ENCODE data around the gene ZNF841.
"Not testable (repeated sequence)": the region's sequence is repeated elsewhere in the genome, so short reads cannot be mapped to it uniquely, and the experiment has no call there.

The ZNF841 gene

DNA sequence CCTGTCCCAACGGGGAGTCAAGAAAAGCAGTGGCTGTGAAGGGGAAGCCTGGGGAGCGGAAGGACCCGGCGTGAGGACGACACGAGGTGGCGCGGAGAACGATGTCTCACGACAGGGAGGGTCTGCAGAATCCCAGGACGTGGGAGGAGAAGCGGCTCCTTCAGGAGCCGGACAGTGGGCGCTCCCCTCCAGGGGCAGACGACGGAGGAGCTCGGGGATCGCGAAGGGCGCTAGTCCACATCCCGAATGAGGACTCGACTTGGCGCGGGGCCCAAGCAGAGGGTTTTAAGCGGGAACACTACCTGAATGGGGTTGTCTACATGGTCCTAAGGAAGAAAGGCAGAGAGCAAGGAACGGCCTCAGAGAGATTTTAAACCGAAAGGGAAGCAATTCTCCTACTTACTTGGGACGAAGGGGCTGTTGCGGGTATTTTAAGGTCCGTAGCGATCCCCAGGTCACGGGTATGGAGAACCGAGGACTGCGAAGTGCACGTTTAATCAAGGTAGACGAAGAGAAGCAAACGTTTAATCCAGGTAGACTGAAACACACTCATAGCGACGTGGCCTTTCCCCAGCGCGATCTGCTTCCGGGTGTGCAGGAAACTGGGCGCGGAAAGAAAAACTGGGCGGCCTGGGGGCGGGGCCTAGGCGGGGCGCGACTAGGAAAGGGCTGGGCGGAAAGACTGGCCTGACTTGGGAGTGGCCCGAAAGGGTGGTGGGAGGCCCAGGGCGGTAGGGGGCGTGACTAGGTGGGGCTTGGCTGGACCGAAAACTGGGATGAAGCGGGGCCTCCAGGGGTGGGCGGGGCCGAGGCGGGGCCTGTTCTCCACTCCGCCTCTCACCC is at the start of gene ZNF841:
TSS of gene ZNF841 (minus strand) at position 594 of the 843 bp plus-strand sequence. CDS start 10,964 bp downstream, outside the sequence.
- in situ Hi-C loops (cut with MboI; ENCODE audit: low sequenced_read_pairs) = no loop called here

DNA sequence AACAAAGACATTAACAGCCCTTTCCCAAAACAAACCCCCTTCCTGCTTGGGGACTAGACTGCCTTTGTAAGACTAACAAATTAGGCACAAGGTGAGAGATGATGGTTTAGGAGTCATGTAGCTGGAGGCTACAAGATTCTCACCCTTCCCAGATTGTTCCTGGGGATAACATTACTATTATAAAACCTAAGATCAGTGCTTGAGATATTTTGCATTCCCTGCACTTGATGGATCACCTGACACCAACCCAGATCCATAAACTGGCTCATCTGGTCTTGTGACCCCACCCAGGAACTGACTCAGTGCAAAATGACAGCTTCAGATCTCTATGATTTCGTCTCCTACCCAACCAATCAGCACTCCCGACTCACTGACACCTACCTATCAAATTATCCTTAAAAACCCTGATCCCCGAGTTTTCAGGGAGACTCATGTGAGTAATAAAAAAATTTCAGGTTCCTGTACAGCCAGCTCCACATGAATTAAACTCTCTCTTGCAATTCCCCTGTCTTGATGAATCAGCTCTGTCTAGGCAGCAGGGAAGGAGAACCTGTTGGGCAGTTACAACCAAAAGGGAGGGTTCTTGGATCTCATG is 46.5 kb upstream of the ZNF841 start:
- in situ Hi-C loops (cut with MboI; ENCODE audit: low sequenced_read_pairs) = no loop called here

DNA sequence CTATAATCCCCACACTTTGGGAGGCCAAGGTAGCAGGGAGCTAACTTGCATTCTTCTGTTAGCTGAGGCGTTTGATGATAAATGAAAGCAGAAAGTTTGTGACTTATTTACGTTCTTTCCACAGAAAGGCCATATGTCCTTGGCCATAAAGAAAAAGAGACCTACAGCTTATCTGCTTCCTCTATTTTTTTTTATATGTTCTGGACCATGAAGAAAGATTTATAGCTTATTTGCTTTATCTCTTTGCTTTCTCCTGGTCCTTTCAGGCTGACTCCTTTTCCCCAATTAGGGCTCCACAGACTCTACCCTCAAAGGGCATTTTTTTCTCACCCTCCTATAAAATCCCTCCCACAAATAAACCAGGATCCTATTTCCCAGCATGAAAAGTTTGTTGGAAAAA is 45.6 kb upstream of the ZNF841 start:
- in situ Hi-C loops (cut with MboI; ENCODE audit: low sequenced_read_pairs) = no loop called here

DNA sequence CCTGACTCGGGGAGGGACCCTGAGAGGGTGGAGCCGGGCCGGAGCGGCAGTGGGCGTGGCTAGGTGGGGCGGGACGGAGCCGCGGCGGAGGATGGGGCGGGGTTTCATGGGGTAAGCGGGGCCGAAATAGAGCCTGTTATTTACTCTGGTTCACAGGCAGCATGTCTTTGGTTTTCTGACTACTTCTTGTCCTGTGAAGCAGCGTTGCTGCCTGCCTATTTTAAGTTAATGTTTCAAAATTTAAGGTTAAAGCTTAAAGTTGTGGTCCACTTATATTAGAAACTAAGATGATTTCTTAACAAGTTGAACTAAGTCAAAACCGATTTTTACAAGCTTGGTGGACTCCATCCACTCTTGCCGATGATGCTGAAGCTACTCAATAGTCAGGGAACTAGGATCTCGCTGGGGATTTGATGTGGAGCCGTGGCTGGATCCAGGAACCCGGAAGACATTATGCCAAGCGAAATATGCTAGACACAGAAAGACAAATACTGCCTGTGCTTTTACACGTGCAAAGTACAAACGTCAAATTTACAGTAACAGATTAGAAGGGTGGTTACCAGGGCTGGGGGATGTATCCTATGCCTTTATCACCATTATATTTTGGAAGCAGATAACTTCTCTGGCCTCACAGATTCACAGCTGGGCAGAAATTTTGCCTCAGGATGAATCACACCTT is 44.6 kb upstream of the ZNF841 start:
- in situ Hi-C loops (cut with MboI; ENCODE audit: low sequenced_read_pairs) = no loop called here

DNA sequence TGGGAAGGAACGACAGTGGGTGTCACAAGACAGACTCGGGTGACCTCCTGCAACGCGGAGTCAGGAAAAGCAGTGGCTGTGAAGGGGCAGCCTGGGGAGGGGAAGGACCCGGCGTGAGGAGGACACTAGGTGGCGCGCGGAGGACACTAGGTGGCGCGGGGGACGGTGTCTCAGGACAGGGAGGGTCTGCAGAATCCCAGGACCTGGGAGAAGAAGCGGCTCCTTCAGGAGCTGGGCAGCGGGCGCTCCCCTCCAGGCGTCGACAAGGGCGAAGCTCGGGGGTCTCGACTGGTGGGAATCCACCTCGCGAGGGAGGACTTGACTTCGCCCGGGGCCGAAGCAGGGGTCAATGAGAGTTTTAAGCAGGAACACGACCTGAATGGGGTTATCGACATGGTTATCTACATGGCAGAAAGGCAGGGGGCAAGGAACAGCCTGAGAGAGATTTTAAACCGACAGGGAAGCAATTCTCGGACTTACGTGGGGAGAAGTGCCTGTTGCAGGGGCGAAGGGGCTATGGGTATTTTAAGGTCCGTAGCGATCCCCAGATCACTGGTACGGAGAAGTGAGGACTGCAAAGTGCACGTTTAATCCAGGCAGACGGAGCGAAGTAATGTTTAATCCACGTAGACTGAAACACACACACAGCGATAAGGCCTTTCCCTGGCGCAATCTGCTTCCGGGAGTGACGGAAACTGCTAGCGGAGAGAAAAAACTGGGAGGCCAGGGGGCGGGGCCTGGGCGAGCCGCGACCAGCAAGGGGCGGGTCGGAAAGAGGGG is 43.9 kb upstream of the ZNF841 start, which contains the start of gene ZNF616:
TSS of gene ZNF616 (minus strand) at position 687 of the 780 bp plus-strand sequence. CDS start 9,426 bp downstream, outside the sequence.
- in situ Hi-C loops (cut with MboI; ENCODE audit: low sequenced_read_pairs) = no loop called here

DNA sequence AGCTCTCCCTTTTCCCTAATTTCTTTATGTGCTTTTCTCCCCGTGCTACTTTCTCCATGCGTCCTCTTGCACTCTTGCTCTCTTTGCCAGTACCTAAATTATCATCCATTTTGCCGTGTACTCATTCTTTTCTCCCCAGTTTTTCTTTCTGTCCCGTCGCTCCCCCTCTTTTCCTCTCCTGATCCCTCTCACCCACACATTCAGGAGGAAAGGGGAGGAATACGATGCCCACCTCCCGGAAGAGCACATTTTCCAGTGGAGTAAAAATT is 43.4 kb upstream of the ZNF841 start:
- in situ Hi-C loops (cut with MboI; ENCODE audit: low sequenced_read_pairs) = no loop called here

DNA sequence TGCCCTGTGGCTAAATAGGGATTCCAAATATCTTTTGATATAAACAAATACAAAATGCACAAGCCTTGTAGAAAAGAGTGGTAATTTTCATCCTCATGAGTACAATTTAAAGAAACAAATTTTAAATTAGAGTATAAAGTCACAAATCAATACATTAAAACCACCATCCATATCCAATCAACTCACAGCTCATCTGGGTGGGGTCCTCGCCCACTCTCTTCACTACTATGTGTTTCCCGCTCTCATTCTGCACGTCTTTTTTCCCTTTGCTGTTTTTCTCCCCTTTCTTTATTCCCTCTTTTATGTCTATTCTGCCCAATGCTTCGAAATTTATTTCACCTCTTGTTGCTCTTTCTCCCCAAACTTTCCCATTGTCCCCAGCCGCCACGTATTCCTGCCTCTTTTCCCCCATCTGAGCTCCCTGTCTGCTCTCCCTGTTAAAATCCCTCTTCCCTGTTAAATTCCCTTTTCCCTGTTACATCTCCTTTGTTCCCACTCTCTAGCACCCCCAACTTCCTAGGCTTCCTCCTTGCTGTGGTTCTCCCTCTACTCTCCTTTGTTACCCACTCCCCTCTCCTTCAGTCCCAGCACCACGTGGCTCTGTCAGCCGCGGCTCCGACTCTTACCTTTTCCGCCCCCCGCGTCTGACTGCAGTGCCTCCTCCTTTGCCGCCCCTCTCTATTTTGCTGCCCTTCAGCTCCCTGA is 42.9 kb upstream of the ZNF841 start:
- in situ Hi-C loops (cut with MboI; ENCODE audit: low sequenced_read_pairs) = no loop called here

DNA sequence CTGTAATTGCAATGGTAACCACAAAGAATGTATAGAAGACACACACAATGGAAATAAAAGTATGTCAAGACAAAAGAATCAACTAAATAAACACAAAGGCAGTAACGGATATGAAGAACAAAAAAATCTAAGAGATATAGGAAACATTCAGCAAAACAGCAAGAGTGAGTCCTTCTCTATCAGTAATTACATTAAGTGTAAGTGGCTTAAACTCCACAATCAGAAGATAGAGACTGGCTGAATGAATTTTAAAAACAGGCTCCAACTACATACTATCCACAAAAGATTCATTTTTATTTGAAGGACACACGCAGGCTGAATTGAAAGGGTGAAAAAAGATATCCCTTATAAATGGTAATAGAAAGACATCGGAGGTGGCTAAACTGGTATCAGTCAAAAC is 24.7 kb upstream of the ZNF841 start:
- in situ Hi-C loops (cut with MboI; ENCODE audit: low sequenced_read_pairs) = no loop called here

DNA sequence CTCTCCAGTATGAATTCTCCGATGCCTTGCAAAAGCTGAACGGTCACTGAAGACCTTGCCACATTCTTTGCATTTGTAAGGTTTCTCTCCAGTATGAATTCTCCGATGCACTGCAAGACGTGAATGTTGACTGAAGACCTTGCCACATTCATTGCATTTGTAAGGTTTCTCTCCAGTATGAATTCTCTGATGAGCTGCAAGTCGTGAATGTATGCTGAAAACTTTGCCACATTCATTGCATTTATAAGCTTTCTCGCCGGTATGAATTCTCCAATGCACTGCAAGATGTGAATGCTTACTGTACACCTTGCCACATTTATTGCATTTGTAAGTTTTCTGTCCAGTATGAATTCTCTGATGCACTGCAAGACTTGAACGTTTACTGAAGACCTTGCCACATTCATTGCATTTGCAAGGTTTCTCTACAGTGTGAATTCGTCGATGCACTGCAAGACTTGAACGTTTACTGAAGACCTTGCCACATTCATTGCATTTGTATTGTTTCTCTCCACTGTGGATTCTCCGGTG is 20.0 kb upstream of the ZNF841 start:
- in situ Hi-C loops (cut with MboI; ENCODE audit: low sequenced_read_pairs) = no loop called here

DNA sequence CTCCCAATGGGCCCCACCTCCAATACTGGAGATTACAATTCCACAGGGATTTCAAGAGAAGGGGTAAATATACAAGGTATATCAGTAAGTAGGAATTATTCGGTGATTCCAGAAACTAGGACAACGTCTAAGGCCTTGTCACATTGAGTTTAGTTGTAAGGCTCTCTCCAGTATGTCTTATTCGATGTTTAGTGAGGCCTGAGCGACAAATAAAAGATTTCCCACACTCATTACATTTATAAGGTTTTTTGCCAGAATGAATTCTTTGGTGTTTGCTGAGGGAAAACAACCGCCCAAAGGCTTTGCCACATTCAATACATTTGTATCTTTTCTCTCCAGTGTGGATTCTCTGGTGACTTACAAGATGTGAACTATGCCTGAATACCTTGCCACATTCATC is 19.1 kb upstream of the ZNF841 start:
- in situ Hi-C loops (cut with MboI; ENCODE audit: low sequenced_read_pairs) = no loop called here

DNA sequence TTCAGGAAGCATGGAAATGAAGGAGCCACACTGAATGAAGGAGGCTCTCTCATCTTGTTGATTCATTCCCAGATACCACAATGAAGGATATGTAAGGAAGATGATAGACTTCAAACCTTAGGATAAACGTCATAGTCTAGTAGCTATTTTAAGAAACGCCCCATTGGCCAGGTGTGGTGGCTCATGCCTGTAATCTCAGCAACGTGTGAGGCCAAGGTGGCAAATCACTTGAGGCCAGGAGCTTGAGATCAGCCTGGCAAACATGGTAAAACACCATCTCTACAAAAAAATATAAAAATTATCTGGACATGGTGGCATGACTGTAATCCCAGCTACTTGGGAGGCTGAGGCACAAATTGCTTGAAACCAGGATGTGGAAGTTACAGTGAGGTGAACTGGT is 17.1 kb upstream of the ZNF841 start:
- in situ Hi-C loops (cut with MboI; ENCODE audit: low sequenced_read_pairs) = no loop called here

DNA sequence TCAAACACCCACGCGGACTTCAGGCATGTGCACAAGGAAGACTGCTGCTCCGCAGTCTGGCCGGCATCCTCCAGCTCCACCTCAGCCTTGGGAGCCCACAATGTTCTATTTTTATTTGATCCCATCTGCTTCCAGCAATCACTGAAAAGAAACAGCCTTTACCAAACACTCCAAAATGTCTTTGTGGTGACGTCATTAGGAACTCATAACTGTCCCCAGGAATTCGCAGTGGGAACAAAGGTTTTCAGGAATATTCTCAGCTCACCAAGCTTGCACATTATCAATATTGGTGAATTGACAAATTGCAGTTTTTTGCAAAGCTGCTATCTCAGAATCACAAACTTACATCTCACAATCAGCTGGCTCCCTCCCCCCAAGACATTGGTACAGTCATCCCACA is 15.2 kb upstream of the ZNF841 start:
- in situ Hi-C loops (cut with MboI; ENCODE audit: low sequenced_read_pairs) = no loop called here

DNA sequence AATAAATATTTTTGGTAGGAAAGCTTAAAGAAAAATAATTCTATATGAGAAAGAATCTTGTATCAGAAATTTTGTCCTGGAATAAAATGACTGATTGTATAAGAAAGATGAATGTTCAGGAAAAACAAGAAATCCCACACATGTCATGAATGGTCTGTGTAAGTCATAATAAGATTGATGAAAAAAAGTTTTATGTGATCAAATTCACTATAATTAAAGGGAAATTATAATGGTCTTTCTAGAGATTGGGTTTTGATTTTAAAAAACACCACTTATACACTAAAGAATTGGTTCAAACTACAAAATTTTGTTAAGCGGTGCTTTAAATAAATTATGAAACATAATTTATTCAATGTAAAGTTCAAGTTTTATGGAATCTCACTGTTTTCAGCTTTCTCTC is 7.2 kb upstream of the ZNF841 start:
- in situ Hi-C loops (cut with MboI; ENCODE audit: low sequenced_read_pairs) = no loop called here

DNA sequence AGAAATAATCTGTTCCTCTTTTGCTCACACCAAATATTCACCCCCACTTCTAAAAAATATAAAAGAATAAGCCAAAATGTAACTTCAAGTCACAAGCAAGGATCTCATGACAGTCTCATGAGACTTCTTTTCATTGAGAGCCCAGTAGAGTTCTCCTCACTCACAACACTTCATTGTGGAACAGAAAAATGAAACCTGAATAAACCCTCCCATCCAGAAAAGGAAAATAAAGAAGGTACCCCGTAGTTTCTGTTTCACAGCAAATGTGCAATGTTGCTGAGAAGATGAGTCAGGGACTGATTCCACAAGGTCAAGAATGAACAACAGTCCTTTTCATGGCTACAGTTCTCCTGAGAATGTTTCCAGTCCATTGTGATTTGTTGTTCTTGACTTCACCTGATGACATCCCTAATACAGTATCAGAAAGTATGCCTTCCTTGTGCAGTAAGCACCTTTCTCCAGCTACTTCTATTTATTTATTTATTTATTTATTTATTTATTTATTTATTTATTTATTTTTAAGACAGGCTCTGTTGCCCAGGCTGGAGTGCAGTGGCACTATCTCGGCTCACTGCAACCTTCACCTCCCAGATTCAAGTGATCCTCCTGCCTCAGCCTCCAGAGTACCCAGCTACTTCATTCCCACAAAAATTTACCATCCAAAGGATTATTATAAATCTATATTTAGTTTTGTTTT is 6.4 kb upstream of the ZNF841 start:
- in situ Hi-C loops (cut with MboI; ENCODE audit: low sequenced_read_pairs) = no loop called here

DNA sequence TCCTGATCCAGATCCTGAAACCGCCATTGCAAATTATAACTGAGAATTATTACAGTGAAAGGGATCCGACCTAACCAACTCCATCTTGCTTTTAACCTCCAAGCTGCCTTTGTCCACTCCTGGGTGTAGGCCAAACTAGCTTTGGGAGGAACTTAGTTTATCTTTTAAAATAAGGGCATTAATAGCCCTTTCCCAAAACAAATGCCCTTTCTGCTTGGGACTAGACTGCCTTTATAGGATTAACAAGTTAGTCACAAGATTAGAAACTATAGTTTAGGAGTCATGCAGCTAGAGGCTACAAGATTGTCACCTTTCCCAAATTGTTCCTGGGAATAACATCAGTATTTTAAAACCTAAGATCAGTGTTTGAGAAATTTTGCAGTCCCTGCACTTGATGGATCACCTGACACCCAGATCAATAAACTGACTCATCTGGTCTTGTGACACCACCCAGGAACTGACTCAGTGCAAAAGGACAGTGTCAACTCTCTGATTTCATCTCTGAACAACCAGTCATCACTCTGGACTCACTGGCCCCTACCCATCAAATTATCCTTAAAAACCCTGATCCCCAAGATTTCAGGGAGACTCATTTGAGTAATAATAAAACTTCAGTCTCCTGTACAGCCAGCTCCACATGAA is 4.1 kb upstream of the ZNF841 start:
- in situ Hi-C loops (cut with MboI; ENCODE audit: low sequenced_read_pairs) = no loop called here

DNA sequence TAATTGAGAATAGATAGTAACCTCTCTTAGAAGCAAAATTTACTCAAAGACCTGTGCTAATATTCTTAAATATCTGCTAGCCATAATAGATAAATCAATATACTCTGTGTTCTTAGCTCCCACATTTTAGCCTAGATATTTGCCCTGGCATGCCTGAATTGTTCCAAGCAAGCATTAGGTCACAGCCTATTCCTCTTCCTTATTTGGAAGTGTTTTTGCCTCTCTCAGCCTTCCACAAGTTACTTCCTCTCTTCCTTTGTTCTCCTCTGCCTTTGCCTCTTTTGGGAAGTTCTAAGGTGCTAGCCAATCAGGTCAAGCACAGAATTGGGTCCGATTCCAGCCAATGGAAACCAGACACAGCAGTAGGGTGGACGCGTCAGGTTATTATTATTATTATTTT is 851 bp upstream of the ZNF841 start:
- in situ Hi-C loops (cut with MboI; ENCODE audit: low sequenced_read_pairs) = not testable (repeated sequence)

DNA sequence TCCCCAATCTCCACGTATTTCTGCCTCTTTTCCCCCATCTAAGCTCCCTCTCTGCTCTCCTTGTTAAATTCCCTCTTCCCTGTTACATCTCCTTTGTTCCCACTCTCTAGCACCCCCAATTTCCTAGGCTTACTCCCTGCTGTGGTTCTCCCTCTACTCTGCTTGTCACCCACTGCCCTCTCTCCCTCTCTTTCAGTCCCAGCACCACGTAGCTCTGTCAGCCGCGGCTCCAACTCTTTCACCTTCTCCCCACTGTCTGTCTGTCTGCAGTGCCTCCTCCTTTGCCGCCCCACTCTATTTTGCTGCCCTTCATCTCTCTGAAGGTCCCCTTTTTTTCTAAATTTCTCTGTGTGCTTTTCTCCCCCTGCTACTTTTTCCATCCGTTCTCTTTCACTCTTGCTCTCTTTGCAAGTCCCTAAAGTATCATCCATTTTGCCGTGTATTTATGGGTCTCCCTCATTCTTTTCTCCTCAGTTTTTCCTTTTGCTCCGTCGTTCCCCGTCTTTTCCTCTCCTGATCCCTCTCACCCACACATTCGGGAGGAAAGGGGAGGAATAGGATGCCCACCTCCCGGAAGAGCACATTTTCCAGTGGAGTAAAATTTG is 937 bp downstream of the ZNF841 start:
- in situ Hi-C loops (cut with MboI; ENCODE audit: low sequenced_read_pairs) = no loop called here

DNA sequence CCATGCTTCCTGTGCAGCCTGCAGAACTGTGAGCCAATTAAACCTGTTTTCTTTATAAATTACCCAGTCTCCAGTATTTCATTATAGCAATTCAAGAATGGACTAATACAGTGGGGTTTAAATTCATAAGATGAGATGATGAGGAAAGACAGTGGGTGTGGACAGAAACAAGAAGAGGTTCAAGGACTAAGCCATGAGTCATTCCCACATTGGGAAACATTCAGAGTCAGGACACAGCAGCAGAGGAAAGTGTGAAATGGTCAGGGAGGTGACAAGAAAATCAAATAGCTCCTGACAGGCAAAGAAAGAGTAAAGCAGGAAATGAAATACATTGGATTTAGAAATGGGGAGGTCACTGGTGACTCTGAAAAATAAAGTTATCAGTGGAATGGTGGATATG is 9.1 kb downstream of the ZNF841 start:
- in situ Hi-C loops (cut with MboI; ENCODE audit: low sequenced_read_pairs) = no loop called here

DNA sequence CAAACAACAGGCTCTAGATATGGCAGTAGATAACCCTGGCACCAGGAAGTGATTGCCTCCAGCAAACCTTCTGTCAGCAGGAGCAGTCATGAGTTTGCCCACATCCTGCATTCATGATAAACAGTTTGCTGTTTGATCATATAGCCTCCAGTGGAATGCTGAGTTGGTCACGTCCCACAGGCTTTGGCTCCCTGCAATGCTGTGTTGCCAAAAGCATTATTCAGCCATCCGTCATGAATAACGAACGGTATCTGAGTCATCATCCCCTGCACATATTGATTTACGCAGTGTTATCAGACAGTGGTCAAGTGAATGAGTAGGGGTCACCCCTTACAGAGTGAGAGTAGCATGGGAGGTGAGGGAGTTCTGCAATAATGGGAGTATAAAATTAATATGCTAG is 25.1 kb downstream of the ZNF841 start:
- in situ Hi-C loops (cut with MboI; ENCODE audit: low sequenced_read_pairs) = no loop called here
